GM12878 (cell line): ENCODE results near the gene SORBS2. TPM values are rescaled to one million over a fixed set of nuclear protein-coding genes. Genes with fewer than 3 reads are reported as not detected.

Source experiments
- ATAC-seq: fragments of 200-7000 bp; cut with Tn5 transposase; 3 replicates; pipeline ENCODE4 v1.9.1; 2020; ENCODE audit warnings: mild to moderate bottlenecking, moderate library complexity
- BruUV-seq: library from RNA; stranded (reverse); fragments of 400-500 nt; replicated peaks from 2 replicates; lab custom pipeline; 2021; lab: Mats Ljungman, UMichigan
- CTCF ChIA-PET: fragments of 300-600 bp; sonication (Branson Sonifier 250); formaldehyde crosslinking; extraction: SDS; loops from one replicate; lab custom pipeline; 2021; ENCODE audit warnings: inconsistent platforms; lab: Yijun Ruan, JAX
- POLR2A ChIA-PET: fragments of 350-600 bp; formaldehyde crosslinking; extraction: SDS; loops from one replicate; lab custom pipeline; 2021; ENCODE audit warnings: inconsistent platforms; lab: Charles Lee
- RAD21 ChIA-PET: fragments of 300-600 bp; sonication (Branson Sonifier 250); formaldehyde crosslinking; loops from one replicate; lab custom pipeline; 2023; ENCODE audit warnings: antibody characterized with exemption; ENCODE audit not compliant: unreplicated experiment; lab: Charles Lee
- SMC1A ChIA-PET: fragments of 300-600 bp; sonication (Branson Sonifier 250); formaldehyde crosslinking; loops from one replicate; lab custom pipeline; 2023; ENCODE audit not compliant: unreplicated experiment, uncharacterized antibody; lab: Charles Lee
- DNase-seq: peaks from one replicate; pipeline ENCODE4 v3.0.0-alpha.2; 2011; ENCODE audit warnings: low read depth, low spot score
- FAIRE-seq: peaks from 3 replicates; lab custom pipeline; 2011; peaks lifted over from hg19 to GRCh38; lab: Jason Lieb, UNC
- H2AFZ ChIP-seq: 2 replicates; pipeline ENCODE4 v1.6.0; 2011; ENCODE audit warnings: low read depth, low read length, control low read depth; ENCODE audit not compliant: control insufficient read depth
- H3K27ac ChIP-seq: 2 replicates; pipeline ENCODE4 v1.5.1; 2011; ENCODE audit warnings: control low read depth; ENCODE audit not compliant: control insufficient read depth, insufficient read depth
- H3K27me3 ChIP-seq, 2 experiments: replicated peaks in 1 of 2; 2 replicates each; pipeline versions ENCODE4 v1.6.0 to v1.6.1; 2011; ENCODE audit warnings: low read length in 1 of 2; ENCODE audit not compliant: control insufficient read depth in 2 of 2, insufficient read depth in 2 of 2
- H3K36me3 ChIP-seq, 2 experiments: 2 replicates each; pipeline ENCODE4 v1.5.1; 2011; ENCODE audit warnings: low read length in 1 of 2; ENCODE audit not compliant: control insufficient read depth in 2 of 2, insufficient read depth in 2 of 2
- H3K4me1 ChIP-seq: 2 replicates; pipeline ENCODE4 v1.6.1; 2011; ENCODE audit warnings: mild to moderate bottlenecking, low read length, moderate library complexity, mixed read lengths; ENCODE audit not compliant: control insufficient read depth, insufficient read depth
- H3K4me2 ChIP-seq: 2 replicates; pipeline ENCODE4 v1.6.0; 2011; ENCODE audit warnings: control low read depth; ENCODE audit not compliant: control insufficient read depth, insufficient read depth
- H3K4me3 ChIP-seq: fragments of 200-600 bp; sonication (generic); 2 replicates; pipeline ENCODE4 v1.5.1; 2016
- H3K79me2 ChIP-seq: 2 replicates; pipeline ENCODE4 v1.6.0; 2011; ENCODE audit warnings: low read length; ENCODE audit not compliant: control insufficient read depth, insufficient read depth
- H3K9ac ChIP-seq: 2 replicates; pipeline ENCODE4 v1.8.0; 2011; ENCODE audit warnings: low read length, control low read depth, mixed read lengths; ENCODE audit not compliant: control insufficient read depth, insufficient read depth
- H3K9me3 ChIP-seq: replicated peaks from 3 replicates; pipeline ENCODE4 v1.5.1; 2011; ENCODE audit warnings: mild to moderate bottlenecking, low read length; ENCODE audit not compliant: control insufficient read depth, insufficient read depth
- H4K20me1 ChIP-seq: 2 replicates; pipeline ENCODE4 v1.6.0; 2011; ENCODE audit not compliant: control insufficient read depth, insufficient read depth
- BRCA1 ChIP-seq: IDR thresholded peaks from 2 replicates; pipeline ENCODE4 v1.6.1; 2011; ENCODE audit warnings: low read depth, low read length, improper control_type of control experiment
- CHD1 ChIP-seq: IDR thresholded peaks from 2 replicates; pipeline ENCODE4 v1.6.1; 2012; ENCODE audit warnings: low read depth, low read length, improper control_type of control experiment
- ESRRA ChIP-seq: IDR thresholded peaks from 2 replicates; pipeline ENCODE4 v1.6.1; 2012; ENCODE audit warnings: mild to moderate bottlenecking, low read length, improper control_type of control experiment
- HDAC2 ChIP-seq: fragments of 200-600 bp; sonication (generic); IDR thresholded peaks from 2 replicates; pipeline ENCODE4 v1.6.1; 2017
- IRF4 ChIP-seq: IDR thresholded peaks from 2 replicates; pipeline ENCODE4 v1.6.1; 2011; ENCODE audit warnings: low read depth, low read length
- LARP7 ChIP-seq: fragments of 450-650 bp; IDR thresholded peaks from 2 replicates; pipeline ENCODE4 v1.6.1; 2017; ENCODE audit warnings: mild to moderate bottlenecking
- TARDBP ChIP-seq: IDR thresholded peaks from 2 replicates; pipeline ENCODE4 v1.6.1; 2016; ENCODE audit warnings: borderline replicate concordance
- USF1 ChIP-seq: IDR thresholded peaks from 2 replicates; pipeline ENCODE4 v1.6.1; 2011; ENCODE audit warnings: borderline replicate concordance, low read depth, mild to moderate bottlenecking, moderate library complexity, mixed read lengths, low read length; ENCODE audit not compliant: insufficient read depth; ENCODE audit errors: extremely low read length
- ZNF384 ChIP-seq: IDR thresholded peaks from 2 replicates; pipeline ENCODE4 v1.6.1; 2012; ENCODE audit warnings: low read depth, mild to moderate bottlenecking, low read length, improper control_type of control experiment, borderline replicate concordance
- ZNF687 ChIP-seq: fragments of 450-650 bp; IDR thresholded peaks from 2 replicates; pipeline ENCODE4 v1.6.1; 2017; ENCODE audit warnings: mild to moderate bottlenecking, moderate library complexity
- WGBS: methylation state at CpG from one replicate; pipeline ENCODE4 v1.1.6; 2016; ENCODE audit warnings: low lambda C conversion rate; ENCODE audit not compliant: insufficient replicate concordance, insufficient coverage; ENCODE audit errors: missing lambda C conversion rate; 5-methylcytosine and 5-hydroxymethylcytosine counted together
- in situ Hi-C: fragments of 300-500 bp; cut with MboI; formaldehyde crosslinking; loops from 9 replicates; pipeline ENCODE4 v1.14.3; 2018; ENCODE audit warnings: mixed read lengths
- intact Hi-C: fragments of 100-400 bp; cut with micrococcal nuclease; formaldehyde crosslinking; loops from one replicate; pipeline ENCODE4 v1.14.2; 2022; ENCODE audit not compliant: unreplicated experiment
- polyA plus RNA-seq, 11 experiments: library from polyadenylated mRNA; depleted of rRNA in 4 of 11; unstranded in 6 of 11; stranded (reverse) in 5 of 11; fragments of >200 nt; fragmentation: Nextera tagmentation in 4 of 11; fragmentation: Illumina TruSeq in 1 of 11; extraction: Ambion mirVana in 4 of 11; extraction: Trizol in 1 of 11; gene quantifications; 1 replicate in 1 of 11; 2 replicates in 10 of 11; pipeline versions ENCODE4 v1.2.1 to v1.2.3, GENCODE V29; 2011 to 2016; ENCODE audit warnings: inconsistent platforms in 2 of 11, missing spikeins in 2 of 11, low read depth in 1 of 11
- total RNA-seq, 4 experiments: library from RNA; depleted of rRNA in 3 of 4; stranded (reverse); fragments of >200 nt in 3 of 4; fragmentation: Illumina TruSeq in 1 of 4; extraction: Trizol in 1 of 4; gene quantifications; 2 replicates each; pipeline versions ENCODE4 v1.2.1 to v1.2.3, GENCODE V29; 2013 to 2021

Gene SORBS2
- total and polyA plus RNA-seq, 10 of the 15 experiments (the other 5 are each of a cell fraction or from before 2014, with no cell fraction given): 0.06 to 3.0 (median 0.79) TPM

GRCh38 chr4:185772391-185773093 is 39.5 kb downstream of the SORBS2 start (continued):
- TF ChIP-seq ZNF384: no peak
- TF ChIP-seq HDAC2: no peak

- no peaks in the 10 kb centered on the region for H4K20me1 ChIP-seq
- no peak overlapping the region for H3K4me2 ChIP-seq
- FAIRE-seq: no peak
- H3K27ac ChIP-seq: no peak overlapping the region
- no peaks in the 10 kb centered on the region for H3K79me2 ChIP-seq
- intact Hi-C loops: no loop called here
- TF ChIP-seq CHD1 (no peak), ESRRA (no peak), USF1 (no peak), IRF4 (no peak), LARP7 (no peak), ZNF687 (no peak), BRCA1 (no peak), TARDBP (no peak)
- H3K4me1 ChIP-seq: peaks cover 3% of the 10 kb centered on the region; the same call in 1 of the 2 replicates
- no peaks in the 10 kb centered on the region for H3K27me3 ChIP-seq
- DNase-seq: no peak
- in situ Hi-C loops: no loop called here
- RAD21 ChIA-PET: no interaction called here
- H3K9me3 ChIP-seq: no peaks in the 10 kb centered on the region; the same call in 2 of the 3 replicates
- CTCF ChIA-PET: no interaction called here
- 22% methylated on average over 7 of the region's 7 CpGs for WGBS
- H3K36me3 ChIP-seq: no peaks in the 10 kb centered on the region
- no peak overlapping the region for H3K4me3 ChIP-seq
- POLR2A ChIA-PET: no interaction called here
- no peak overlapping the region for H2AFZ ChIP-seq
- SMC1A ChIA-PET: no interaction called here
- no TSS peak for BruUV-seq
- H3K9ac ChIP-seq: no peak overlapping the region
- ATAC-seq: no peak
Measured at GRCh38 chr4:185771711-185772390, 40.1 kb downstream of the SORBS2 start.
